ENCODE measurements around the gene OR52L1.

GRCh38 chr11:6027501-6027900 lies 40.7 kb upstream of the OR52L1 start:
- TF ChIP-seq CTCF (IDR thresholded peaks at IDR 0.05; ENCODE audit: low read length), result no peak
- TF ChIP-seq EZH2phosphoT487 (IDR thresholded peaks at IDR 0.05; ENCODE audit: low read length), result no peak
